H9 (cell line): Measurements from ENCODE around the gene DEFB125. TPM values are rescaled to one million over a fixed set of nuclear protein-coding genes. Genes with fewer than 3 reads are reported as not detected.
"Not testable (repeated sequence)": the region's sequence is repeated elsewhere in the genome, so short reads cannot be mapped to it uniquely, and the experiment has no call there.

Experiments
- DNase-seq: peaks from one replicate; pipeline ENCODE4 v3.0.0-alpha.2; 2017
- H2AFZ ChIP-seq: one replicate; pipeline ENCODE4 v1.6.1; 2013; ENCODE audit warnings: mild to moderate bottlenecking, low read length, control low read depth, moderate library complexity
- H2AK5ac ChIP-seq: 2 replicates; pipeline ENCODE4 v1.6.1; 2013; ENCODE audit warnings: low read length, control low read depth, mixed read lengths; ENCODE audit not compliant: insufficient read length
- H2BK120ac ChIP-seq: one replicate; pipeline ENCODE4 v1.6.1; 2013; ENCODE audit warnings: low read depth, mild to moderate bottlenecking, low read length, control low read depth, inconsistent platforms; ENCODE audit not compliant: poor library complexity, severe bottlenecking
- H2BK12ac ChIP-seq: 2 replicates; pipeline ENCODE4 v1.6.1; 2013; ENCODE audit warnings: low read length, control low read depth, mixed read lengths, low read depth; ENCODE audit not compliant: insufficient read length
- H2BK15ac ChIP-seq: 2 replicates; pipeline ENCODE4 v1.6.1; 2013; ENCODE audit warnings: low read depth, low read length, control low read depth
- H2BK20ac ChIP-seq: one replicate; pipeline ENCODE4 v1.6.1; 2013; ENCODE audit warnings: low read depth, mild to moderate bottlenecking, low read length, control low read depth, inconsistent platforms; ENCODE audit not compliant: poor library complexity, severe bottlenecking
- H2BK5ac ChIP-seq: 2 replicates; pipeline ENCODE4 v1.6.1; 2013; ENCODE audit warnings: low read length, control low read depth, mixed read lengths; ENCODE audit not compliant: insufficient read length
- H3K14ac ChIP-seq: 2 replicates; pipeline ENCODE4 v1.6.1; 2013; ENCODE audit warnings: low read length, control low read depth; ENCODE audit not compliant: insufficient read depth
- H3K18ac ChIP-seq: 2 replicates; pipeline ENCODE4 v1.6.1; 2013; ENCODE audit warnings: low read depth, mild to moderate bottlenecking, mixed read lengths, low read length, control low read depth; ENCODE audit not compliant: insufficient read length
- H3K23ac ChIP-seq: 2 replicates; pipeline ENCODE4 v1.6.1; 2013; ENCODE audit warnings: low read length, control low read depth, mixed read lengths, low read depth; ENCODE audit not compliant: insufficient read length
- H3K23me2 ChIP-seq: 2 replicates; pipeline ENCODE4 v1.6.1; 2013; ENCODE audit warnings: low read depth, mild to moderate bottlenecking, mixed read lengths, low read length, control low read depth; ENCODE audit not compliant: insufficient read length, poor library complexity, severe bottlenecking
- H3K27ac ChIP-seq: 2 replicates; pipeline ENCODE4 v1.5.1; 2013; ENCODE audit warnings: low read length, control low read depth, mixed read lengths, low read depth; ENCODE audit not compliant: insufficient read length
- H3K27me3 ChIP-seq: 2 replicates; pipeline ENCODE4 v1.6.1; 2013; ENCODE audit warnings: low read length, control low read depth, inconsistent platforms; ENCODE audit not compliant: insufficient read depth
- H3K4ac ChIP-seq: 2 replicates; pipeline ENCODE4 v1.6.1; 2013; ENCODE audit warnings: low read depth, mild to moderate bottlenecking, control low read depth, inconsistent platforms, low read length, moderate library complexity
- H3K4me1 ChIP-seq: 2 replicates; pipeline ENCODE4 v1.6.1; 2013; ENCODE audit warnings: low read length, control low read depth, inconsistent platforms; ENCODE audit not compliant: insufficient read depth
- H3K4me2 ChIP-seq: 2 replicates; pipeline ENCODE4 v1.6.1; 2013; ENCODE audit warnings: low read length, control low read depth, mixed read lengths; ENCODE audit not compliant: insufficient read length, insufficient read depth
- H3K56ac ChIP-seq: 2 replicates; pipeline ENCODE4 v1.6.1; 2013; ENCODE audit warnings: low read depth, mild to moderate bottlenecking, mixed read lengths, low read length, control low read depth; ENCODE audit not compliant: insufficient read length
- H3K79me1 ChIP-seq: 2 replicates; pipeline ENCODE4 v1.6.1; 2013; ENCODE audit warnings: low read depth, mild to moderate bottlenecking, moderate library complexity, low read length, control low read depth, inconsistent platforms; ENCODE audit not compliant: insufficient read depth, poor library complexity, severe bottlenecking
- H3K79me2 ChIP-seq: 2 replicates; pipeline ENCODE4 v1.6.1; 2013; ENCODE audit warnings: low read length, control low read depth, inconsistent platforms; ENCODE audit not compliant: insufficient read depth
- H3K9ac ChIP-seq: 2 replicates; pipeline ENCODE4 v1.6.1; 2013; ENCODE audit warnings: low read length, control low read depth, mixed read lengths; ENCODE audit not compliant: insufficient read length; ENCODE audit errors: extremely low read depth
- H3K9me3 ChIP-seq: one replicate; pipeline ENCODE4 v1.6.1; 2013; ENCODE audit warnings: low read depth, low read length, inconsistent platforms; ENCODE audit not compliant: control insufficient read depth
- H3T11ph ChIP-seq: one replicate; pipeline ENCODE4 v1.6.1; 2013; ENCODE audit warnings: mild to moderate bottlenecking, low read length, control low read depth, inconsistent platforms
- H4K20me1 ChIP-seq: one replicate; pipeline ENCODE4 v1.6.1; 2013; ENCODE audit not compliant: control insufficient read depth, insufficient read length, insufficient read depth
- H4K5ac ChIP-seq: 2 replicates; pipeline ENCODE4 v1.6.1; 2013; ENCODE audit warnings: low read depth, mild to moderate bottlenecking, mixed read lengths, low read length, control low read depth; ENCODE audit not compliant: insufficient read length
- H4K8ac ChIP-seq: replicated peaks from 2 replicates; pipeline ENCODE4 v1.6.1; 2013; ENCODE audit warnings: low read length, control low read depth, mixed read lengths, low read depth; ENCODE audit not compliant: insufficient read length
- H4K91ac ChIP-seq: 2 replicates; pipeline ENCODE4 v1.6.1; 2013; ENCODE audit warnings: low read depth, mild to moderate bottlenecking, moderate library complexity, mixed read lengths, low read length, control low read depth; ENCODE audit not compliant: insufficient read length
- H3K27ac Mint-ChIP-seq, 3 experiments: 2 replicates in 2 of 3; 3 replicates in 1 of 3; pipeline ENCODE4 v1.8.0; 2020 to 2021; ENCODE audit warnings: mixed read lengths in 3 of 3, mild to moderate bottlenecking in 1 of 3, moderate library complexity in 1 of 3
- H3K27me3 Mint-ChIP-seq: 2 replicates; pipeline ENCODE4 v1.8.0; 2021; ENCODE audit warnings: low read depth, mild to moderate bottlenecking, moderate library complexity, mixed read lengths
- H3K36me3 Mint-ChIP-seq, 3 experiments: 2 replicates in 2 of 3; 3 replicates in 1 of 3; pipeline ENCODE4 v1.8.0; 2020 to 2021; ENCODE audit warnings: low read depth in 3 of 3, mixed read lengths in 3 of 3; ENCODE audit not compliant: insufficient read depth in 1 of 3
- H3K4me1 Mint-ChIP-seq, 2 experiments: 2 replicates each; pipeline ENCODE4 v1.8.0; 2020; ENCODE audit warnings: mixed read lengths in 2 of 2
- H3K4me3 Mint-ChIP-seq, 2 experiments: 2 replicates in 1 of 2; 3 replicates in 1 of 2; pipeline ENCODE4 v1.8.0; 2020 to 2021; ENCODE audit warnings: mild to moderate bottlenecking in 2 of 2, mixed read lengths in 2 of 2, moderate library complexity in 1 of 2
- H3K9me3 Mint-ChIP-seq, 2 experiments: 2 replicates in 1 of 2; 3 replicates in 1 of 2; pipeline ENCODE4 v1.8.0; 2020; ENCODE audit warnings: mild to moderate bottlenecking in 2 of 2, mixed read lengths in 2 of 2, moderate library complexity in 1 of 2
- CTCF ChIP-seq: fragments of 200-600 bp; sonication (generic); conservative IDR thresholded peaks from 3 replicates; pipeline ENCODE4 v1.8.0; 2021; ENCODE audit warnings: antibody characterized with exemption, mild to moderate bottlenecking
- WGBS: extraction: QIAGEN DNeasy Blood & Tissue Kit; methylation state at CpG from one replicate; pipeline ENCODE4 v1.1.7; 2013; ENCODE audit warnings: missing lambda C conversion rate, low lambda C conversion rate, mixed read lengths; ENCODE audit not compliant: insufficient read length; ENCODE audit errors: extremely low coverage; 5-methylcytosine and 5-hydroxymethylcytosine counted together
- total RNA-seq: library from RNA; stranded (reverse); gene quantifications from 2 replicates; pipeline ENCODE4 v1.2.1, GENCODE V29; 2021

The DEFB125 gene
- total RNA-seq, 1 experiment from 2014 or later, result not detected

GRCh38 chr20:95215-95614 lies 7.7 kb downstream of the DEFB125 start:
- Mint-ChIP-seq H3K36me3 (no peaks in the 10 kb centered on the region; a peak in 1 of 7 replicates), H3K4me3 (no peak overlapping the region), H3K27ac (no peak overlapping the region), H3K27me3 (peaks cover 32% of the 10 kb centered on the region), H3K4me1 (no peaks in the 10 kb centered on the region), H3K9me3 (peaks cover 27 to 95% of the 10 kb centered on the region in 2 experiments)
- no peak overlapping the region for H3K14ac ChIP-seq
- H4K8ac ChIP-seq, result no peak overlapping the region
- H2AK5ac ChIP-seq, result no peak overlapping the region
- H3T11ph ChIP-seq, result no peak overlapping the region
- H2BK20ac ChIP-seq, result no peak overlapping the region
- H3K4me1 ChIP-seq, result no peaks in the 10 kb centered on the region
- H4K91ac ChIP-seq, result no peak overlapping the region
- H3K4me2 ChIP-seq, result no peak overlapping the region
- H3K79me1 ChIP-seq, result no peaks in the 10 kb centered on the region
- no peak overlapping the region for H2BK5ac ChIP-seq
- no peaks in the 10 kb centered on the region for H3K79me2 ChIP-seq
- no peak overlapping the region for H3K4ac ChIP-seq
- no peaks in the 10 kb centered on the region for H3K27me3 ChIP-seq
- H3K23ac ChIP-seq, result no peak overlapping the region
- no peak overlapping the region for H3K27ac ChIP-seq
- H2AFZ ChIP-seq, result no peak overlapping the region
- H2BK120ac ChIP-seq, result no peak overlapping the region
- H4K20me1 ChIP-seq, result no peaks in the 10 kb centered on the region
- no peak for TF ChIP-seq CTCF
- no peak overlapping the region for H4K5ac ChIP-seq
- no peak overlapping the region for H3K56ac ChIP-seq
- H2BK12ac ChIP-seq, result no peak overlapping the region
- no peak for DNase-seq
- H3K18ac ChIP-seq, result no peak overlapping the region
- H3K9me3 ChIP-seq, result peaks cover 55% of the 10 kb centered on the region
- no peak overlapping the region for H3K9ac ChIP-seq
- no CpG with 5 or more reads among the region's 4 CpGs for WGBS
- no peaks in the 10 kb centered on the region for H3K23me2 ChIP-seq
- H2BK15ac ChIP-seq, result no peak overlapping the region

GRCh38 chr20:97691-98090 lies 10.2 kb downstream of the DEFB125 start:
- not testable (repeated sequence) for H3K9ac ChIP-seq, H2BK15ac ChIP-seq, H2AK5ac ChIP-seq, H3K23ac ChIP-seq, H2BK5ac ChIP-seq, DNase-seq, H3K36me3 Mint-ChIP-seq, H3K18ac ChIP-seq, H2AFZ ChIP-seq, H2BK120ac ChIP-seq, H2BK20ac ChIP-seq, H4K91ac ChIP-seq, H4K5ac ChIP-seq, H3K4me3 Mint-ChIP-seq, H3K4me1 ChIP-seq, H3K27ac Mint-ChIP-seq, H3T11ph ChIP-seq, H4K8ac ChIP-seq, H3K56ac ChIP-seq, H2BK12ac ChIP-seq, H3K23me2 ChIP-seq, H3K79me2 ChIP-seq, H3K27ac ChIP-seq, H4K20me1 ChIP-seq, H3K27me3 ChIP-seq, H3K14ac ChIP-seq, H3K79me1 ChIP-seq, H3K4ac ChIP-seq, H3K4me2 ChIP-seq, H3K4me1 Mint-ChIP-seq
- Mint-ChIP-seq H3K27me3 (peaks cover 23% of the 10 kb centered on the region), H3K9me3 (peaks cover 27 to 86% of the 10 kb centered on the region in 2 experiments)
- H3K9me3 ChIP-seq, result peaks cover 43% of the 10 kb centered on the region
- WGBS, result no CpG with 5 or more reads among the region's 5 CpGs
